Mesendoderm (in vitro differentiated cells): ENCODE results near the gene FKBP1A.

ENCODE experiments used
- DNase-seq: peaks from one replicate; pipeline ENCODE4 v3.0.0; 2013
- H2AK5ac ChIP-seq: 2 replicates; pipeline ENCODE4 v1.6.1; 2013; ENCODE audit warnings: low read length, inconsistent platforms
- H2BK120ac ChIP-seq: 2 replicates; pipeline ENCODE4 v1.6.1; 2013; ENCODE audit warnings: low read depth, mild to moderate bottlenecking, low read length, moderate library complexity, mixed read lengths
- H2BK15ac ChIP-seq: replicated peaks from 2 replicates; pipeline ENCODE4 v1.6.1; 2013; ENCODE audit warnings: low read depth, mild to moderate bottlenecking, moderate library complexity
- H2BK5ac ChIP-seq: 2 replicates; pipeline ENCODE4 v1.6.1; 2013; ENCODE audit warnings: low read length, inconsistent platforms
- H3K18ac ChIP-seq: 2 replicates; pipeline ENCODE4 v1.6.1; 2013; ENCODE audit warnings: mild to moderate bottlenecking, low read length, mixed read lengths
- H3K23ac ChIP-seq: one replicate; pipeline ENCODE4 v1.6.1; 2013; ENCODE audit warnings: low read length
- H3K27ac ChIP-seq: 2 replicates; pipeline ENCODE4 v1.5.1; 2013; ENCODE audit warnings: low read depth, mild to moderate bottlenecking, inconsistent platforms, low read length, moderate library complexity
- H3K27me3 ChIP-seq: 2 replicates; pipeline ENCODE4 v1.6.1; 2013; ENCODE audit warnings: low read length, control low read depth, mild to moderate bottlenecking, inconsistent platforms; ENCODE audit not compliant: insufficient read depth, poor library complexity
- H3K36me3 ChIP-seq: 2 replicates; pipeline ENCODE4 v1.6.1; 2013; ENCODE audit warnings: low read length, inconsistent platforms; ENCODE audit not compliant: control insufficient read depth, insufficient read depth
- H3K4ac ChIP-seq: one replicate; pipeline ENCODE4 v1.6.1; 2013; ENCODE audit warnings: low read depth, mild to moderate bottlenecking, low read length, moderate library complexity
- H3K4me1 ChIP-seq: 2 replicates; pipeline ENCODE4 v1.6.1; 2013; ENCODE audit warnings: low read depth, low read length, inconsistent platforms; ENCODE audit not compliant: control insufficient read depth
- H3K4me2 ChIP-seq: 2 replicates; pipeline ENCODE4 v1.6.1; 2013; ENCODE audit warnings: low read length
- H3K4me3 ChIP-seq: 2 replicates; pipeline ENCODE4 v1.5.1; 2013; ENCODE audit warnings: mild to moderate bottlenecking, low read length
- H3K56ac ChIP-seq: one replicate; pipeline ENCODE4 v1.6.1; 2013; ENCODE audit warnings: low read length
- H3K79me1 ChIP-seq: 2 replicates; pipeline ENCODE4 v1.6.1; 2013; ENCODE audit warnings: low read length, inconsistent platforms
- H3K79me2 ChIP-seq: 2 replicates; pipeline ENCODE4 v1.6.1; 2013; ENCODE audit warnings: mild to moderate bottlenecking, low read length; ENCODE audit not compliant: control insufficient read depth, insufficient read depth
- H3K9ac ChIP-seq: 2 replicates; pipeline ENCODE4 v1.6.1; 2013; ENCODE audit warnings: low read length, inconsistent platforms
- H4K5ac ChIP-seq: one replicate; pipeline ENCODE4 v1.6.1; 2013; ENCODE audit warnings: low read length
- H4K8ac ChIP-seq: one replicate; pipeline ENCODE4 v1.6.1; 2013; ENCODE audit warnings: low read depth, mild to moderate bottlenecking, control low read depth, low read length, moderate library complexity
- WGBS: extraction: QIAGEN DNeasy Blood & Tissue Kit; methylation state at CpG from one replicate; pipeline ENCODE4 v1.1.7; 2013; ENCODE audit warnings: low lambda C conversion rate, missing lambda C conversion rate; ENCODE audit not compliant: insufficient coverage; ENCODE audit errors: extremely low coverage; 5-methylcytosine and 5-hydroxymethylcytosine counted together

Gene FKBP1A

GRCh38 chr20:1320016-1320415, 72.8 kb downstream of the FKBP1A start:
- no peak overlapping the region for H2BK120ac ChIP-seq
- H3K27me3 ChIP-seq = no peaks in the 10 kb centered on the region
- H4K5ac ChIP-seq = no peak overlapping the region
- H3K9ac ChIP-seq = no peak overlapping the region
- no peak overlapping the region for H2BK5ac ChIP-seq
- no peaks in the 10 kb centered on the region for H3K4me1 ChIP-seq
- DNase-seq = no peak
- H3K79me1 ChIP-seq = no peaks in the 10 kb centered on the region
- H3K56ac ChIP-seq = no peak overlapping the region
- no peak overlapping the region for H2AK5ac ChIP-seq
- no peak overlapping the region for H3K18ac ChIP-seq
- no peak overlapping the region for H3K4me2 ChIP-seq
- H3K23ac ChIP-seq = no peak overlapping the region
- no peak overlapping the region for H3K27ac ChIP-seq
- no peak overlapping the region for H2BK15ac ChIP-seq
- no peak overlapping the region for H3K4ac ChIP-seq
- no peak overlapping the region for H3K4me3 ChIP-seq
- H3K36me3 ChIP-seq = no peaks in the 10 kb centered on the region
- no peak overlapping the region for H4K8ac ChIP-seq
- no peaks in the 10 kb centered on the region for H3K79me2 ChIP-seq
- no CpG with 5 or more reads among the region's 6 CpGs for WGBS

- H4K5ac ChIP-seq = no peak overlapping the region
- no peak overlapping the region for H3K23ac ChIP-seq
- no peak overlapping the region for H3K27ac ChIP-seq
- no peaks in the 10 kb centered on the region for H3K36me3 ChIP-seq
- no peak overlapping the region for H2AK5ac ChIP-seq
- H3K4me2 ChIP-seq = no peak overlapping the region
- H3K9ac ChIP-seq = no peak overlapping the region
- no peak for DNase-seq
- H2BK15ac ChIP-seq = no peak overlapping the region
- H3K79me1 ChIP-seq = no peaks in the 10 kb centered on the region
- no CpG with 5 or more reads among the region's 4 CpGs for WGBS
- no peak overlapping the region for H2BK120ac ChIP-seq
- no peak overlapping the region for H4K8ac ChIP-seq
- H3K4me3 ChIP-seq = no peak overlapping the region
- no peak overlapping the region for H3K18ac ChIP-seq
- no peaks in the 10 kb centered on the region for H3K79me2 ChIP-seq
- no peaks in the 10 kb centered on the region for H3K27me3 ChIP-seq
- no peaks in the 10 kb centered on the region for H3K4me1 ChIP-seq
- no peak overlapping the region for H2BK5ac ChIP-seq
- no peak overlapping the region for H3K4ac ChIP-seq
- H3K56ac ChIP-seq = no peak overlapping the region
These were observed 73.4 kb downstream of the FKBP1A start for GRCh38 chr20:1319462-1319861.

- Histone ChIP-seq H4K5ac (no peak overlapping the region), H4K8ac (no peak overlapping the region), H2BK5ac (no peak overlapping the region), H3K79me2 (no peaks in the 10 kb centered on the region), H3K36me3 (no peaks in the 10 kb centered on the region), H3K56ac (no peak overlapping the region), H3K4me3 (no peak overlapping the region), H3K79me1 (no peaks in the 10 kb centered on the region), H2BK15ac (no peak overlapping the region), H3K23ac (no peak overlapping the region), H3K4ac (no peak overlapping the region), H2BK120ac (no peak overlapping the region), H3K4me2 (no peak overlapping the region), H3K9ac (no peak overlapping the region), H3K27me3 (no peaks in the 10 kb centered on the region), H3K18ac (no peak overlapping the region), H2AK5ac (no peak overlapping the region), H3K4me1 (no peaks in the 10 kb centered on the region), H3K27ac (no peak overlapping the region)
- DNase-seq = no peak
- no CpG with 5 or more reads among the region's 4 CpGs for WGBS
These were observed 73.8 kb downstream of the FKBP1A start for GRCh38 chr20:1319051-1319450.
